GM12878 (cell line): Measurements from ENCODE around the gene TMEM163.

Source experiments
- CBX5 ChIP-seq: sonication (generic); IDR thresholded peaks from 2 replicates; pipeline ENCODE4 v1.6.1; 2016; ENCODE audit warnings: low read depth, moderate library complexity, mild to moderate bottlenecking, inconsistent platforms
- CREB1 ChIP-seq: IDR thresholded peaks from 2 replicates; pipeline ENCODE4 v1.6.1; 2012; ENCODE audit warnings: low read depth, mild to moderate bottlenecking, inconsistent platforms
- CREM ChIP-seq: IDR thresholded peaks from 2 replicates; pipeline ENCODE4 v1.6.1; 2014; ENCODE audit warnings: antibody characterized with exemption, low read depth
- EP300 ChIP-seq, 2 experiments: fragments of 150-350 bp in 1 of 2; IDR thresholded peaks; 2 replicates each; pipeline ENCODE4 v1.6.1; 2011 to 2012; ENCODE audit warnings: low read depth in 2 of 2, low read length in 2 of 2, borderline replicate concordance in 1 of 2, improper control_type of control experiment in 1 of 2, inconsistent platforms in 1 of 2; ENCODE audit not compliant: control insufficient read depth in 1 of 2
- KDM1A ChIP-seq: fragments of 200-600 bp; sonication (generic); IDR thresholded peaks from 2 replicates; pipeline ENCODE4 v1.6.1; 2016; ENCODE audit warnings: borderline replicate concordance
- MXI1 ChIP-seq: fragments of 150-350 bp; IDR thresholded peaks from 2 replicates; pipeline ENCODE4 v1.6.1; 2011; ENCODE audit warnings: low read depth, mild to moderate bottlenecking, inconsistent platforms, low read length, improper control_type of control experiment
- POLR2AphosphoS5 ChIP-seq: IDR thresholded peaks from 2 replicates; pipeline ENCODE4 v1.6.1; 2011; ENCODE audit warnings: mild to moderate bottlenecking, low read length, inconsistent platforms
- RCOR1 ChIP-seq: conservative IDR thresholded peaks from 2 replicates; pipeline ENCODE4 v1.6.1; 2012; ENCODE audit warnings: low read depth, low read length, improper control_type of control experiment
- SIN3A ChIP-seq: IDR thresholded peaks from 2 replicates; pipeline ENCODE4 v1.6.1; 2012; ENCODE audit warnings: low read depth, low read length, improper control_type of control experiment
- SPI1 ChIP-seq: IDR thresholded peaks from 2 replicates; pipeline ENCODE4 v1.6.1; 2011; ENCODE audit warnings: low read depth, mild to moderate bottlenecking, low read length, moderate library complexity, borderline replicate concordance; ENCODE audit not compliant: insufficient read depth
- TF ChIP-seq, protein P1 (sequence below): fragments of 450-650 bp; IDR thresholded peaks from 2 replicates; pipeline ENCODE4 v1.6.1; 2016; ENCODE audit warnings: mild to moderate bottlenecking

DNA sequence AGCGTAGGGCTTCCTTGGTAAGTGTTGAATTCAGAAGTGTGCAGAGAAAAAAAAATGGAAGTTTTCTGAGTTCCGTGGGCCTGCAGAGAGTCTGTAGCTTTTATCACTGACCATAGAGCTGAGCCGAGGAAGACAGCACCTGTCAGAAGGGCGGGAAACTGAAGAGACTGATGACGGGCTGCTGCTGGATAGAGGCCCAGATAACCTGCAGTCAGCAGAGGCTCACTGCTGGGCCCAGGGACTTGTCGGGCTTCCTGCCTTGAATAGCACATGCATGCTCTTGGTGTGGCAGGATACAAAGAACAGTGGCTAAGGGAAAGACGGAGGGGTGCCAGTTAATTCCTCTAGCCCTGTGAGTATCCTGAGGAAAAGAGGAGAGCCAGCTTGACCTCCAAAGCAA lies 298.5 kb downstream of the TMEM163 start:
- TF ChIP-seq KDM1A = no peak
- no peak for TF ChIP-seq CREM
- no peak for TF ChIP-seq RCOR1
- no peak for TF ChIP-seq POLR2AphosphoS5
- no peak for TF ChIP-seq SPI1
- TF ChIP-seq, protein P1, sequence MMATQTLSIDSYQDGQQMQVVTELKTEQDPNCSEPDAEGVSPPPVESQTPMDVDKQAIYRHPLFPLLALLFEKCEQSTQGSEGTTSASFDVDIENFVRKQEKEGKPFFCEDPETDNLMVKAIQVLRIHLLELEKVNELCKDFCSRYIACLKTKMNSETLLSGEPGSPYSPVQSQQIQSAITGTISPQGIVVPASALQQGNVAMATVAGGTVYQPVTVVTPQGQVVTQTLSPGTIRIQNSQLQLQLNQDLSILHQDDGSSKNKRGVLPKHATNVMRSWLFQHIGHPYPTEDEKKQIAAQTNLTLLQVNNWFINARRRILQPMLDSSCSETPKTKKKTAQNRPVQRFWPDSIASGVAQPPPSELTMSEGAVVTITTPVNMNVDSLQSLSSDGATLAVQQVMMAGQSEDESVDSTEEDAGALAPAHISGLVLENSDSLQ = no peak
- no peak for TF ChIP-seq MXI1
- no peak for TF ChIP-seq SIN3A
- no peak for TF ChIP-seq EP300 (IDR thresholded peaks at IDR 0.05; ENCODE audit: borderline replicate concordance in 1 of 2, control insufficient read depth in 1 of 2, low read depth in 2 of 2, low read length in 2 of 2)
- no peak for TF ChIP-seq CBX5
- TF ChIP-seq CREB1 = no peak
